Activated CD4-positive, alpha-beta memory T cell treated with anti-CD3 and anti-CD28 coated beads, Interleukin-2, amount 10 ng/mL, durations not matched to agents 7 days and 5 days (primary cell): ENCODE results near the gene GAS6. TPM values are rescaled to one million over a fixed set of nuclear protein-coding genes. Genes with fewer than 3 reads are reported as not detected.
"Not testable (repeated sequence)": the region's sequence is repeated elsewhere in the genome, so short reads cannot be mapped to it uniquely, and the experiment has no call there.

Source experiments
- CTCF ChIA-PET: fragments of 350-600 bp; sonication (Branson Sonifier 250); formaldehyde crosslinking; loops from one replicate; lab custom pipeline; 2021; ENCODE audit warnings: antibody characterized with exemption, inconsistent platforms; lab: Charles Lee
- POLR2A ChIA-PET: fragments of 350-600 bp; sonication (Branson Sonifier 250); formaldehyde crosslinking; loops from one replicate; lab custom pipeline; 2021; ENCODE audit warnings: antibody characterized with exemption; lab: Charles Lee
- DNase-seq: peaks from one replicate; pipeline ENCODE4 v3.0.0-alpha.2; 2020
- H3K27ac Mint-ChIP-seq: one replicate; pipeline ENCODE4 v1.8.0; 2021; ENCODE audit warnings: mild to moderate bottlenecking, mixed read lengths
- H3K27me3 Mint-ChIP-seq: one replicate; pipeline ENCODE4 v1.8.0; 2021; ENCODE audit warnings: mixed read lengths
- H3K36me3 Mint-ChIP-seq: one replicate; pipeline ENCODE4 v1.8.0; 2021; ENCODE audit warnings: low read depth, mixed read lengths
- H3K4me1 Mint-ChIP-seq: one replicate; pipeline ENCODE4 v1.8.0; 2021; ENCODE audit warnings: mixed read lengths
- H3K4me3 Mint-ChIP-seq: one replicate; pipeline ENCODE4 v1.8.0; 2021; ENCODE audit warnings: mild to moderate bottlenecking, mixed read lengths
- H3K9me3 Mint-ChIP-seq: one replicate; pipeline ENCODE4 v1.8.0; 2021; ENCODE audit warnings: mixed read lengths
- total RNA-seq, 2 experiments: library from RNA; stranded (reverse); gene quantifications; one replicate each; pipeline ENCODE4 v1.2.3, GENCODE V29; 2021

Gene GAS6
- 1 to 10 TPM; 1.3 to 1.8 TPM for total RNA-seq

GRCh38 chr13:113863524-113864272 lies at the start of gene GAS6:
GAS6 (minus strand) TSS chr13:113864076; CDS start chr13:113863920, 156 bp downstream.
- Mint-ChIP-seq H3K27me3 (peaks cover 45% of the 10 kb centered on the region), H3K4me1 (peaks cover 15% of the 10 kb centered on the region), H3K4me3 (peak within 1 kb of the TSS; percentile 51), H3K9me3 (peaks cover 11% of the 10 kb centered on the region), H3K27ac (no peak within 1 kb of the TSS), H3K36me3 (no peaks in the 10 kb centered on the region)
- POLR2A ChIA-PET: no interaction called here
- DNase-seq: no peak
- CTCF ChIA-PET: no interaction called here

- H3K27ac Mint-ChIP-seq, H3K4me3 Mint-ChIP-seq, H3K4me1 Mint-ChIP-seq, POLR2A ChIA-PET, DNase-seq, H3K36me3 Mint-ChIP-seq, CTCF ChIA-PET, H3K9me3 Mint-ChIP-seq: not testable (repeated sequence)
- peaks cover 52% of the 10 kb centered on the region for H3K27me3 Mint-ChIP-seq
Observed at GRCh38 chr13:113913408-113913807, 49.5 kb upstream of the GAS6 start.

GRCh38 chr13:113912596-113912995 lies 48.7 kb upstream of the GAS6 start:
- no peaks in the 10 kb centered on the region for H3K36me3 Mint-ChIP-seq
- H3K4me3 Mint-ChIP-seq: no peak overlapping the region
- peaks cover 4% of the 10 kb centered on the region for H3K4me1 Mint-ChIP-seq
- ChIA-PET CTCF (no interaction called here), POLR2A (no interaction called here)
- no peaks in the 10 kb centered on the region for H3K9me3 Mint-ChIP-seq
- H3K27ac Mint-ChIP-seq: no peak overlapping the region
- DNase-seq: no peak
- H3K27me3 Mint-ChIP-seq: peaks cover 58% of the 10 kb centered on the region

GRCh38 chr13:113907635-113908617 lies 44.0 kb upstream of the GAS6 start:
- no peak for DNase-seq
- POLR2A ChIA-PET: no interaction called here
- peaks cover 4% of the 10 kb centered on the region for H3K4me1 Mint-ChIP-seq

GRCh38 chr13:113906571-113906970 lies 42.7 kb upstream of the GAS6 start:
- no peak for DNase-seq
- Mint-ChIP-seq H3K9me3 (no peaks in the 10 kb centered on the region), H3K27me3 (peaks cover 35% of the 10 kb centered on the region), H3K4me3 (no peak overlapping the region), H3K4me1 (peaks cover 2% of the 10 kb centered on the region), H3K36me3 (no peaks in the 10 kb centered on the region), H3K27ac (no peak overlapping the region)
- CTCF ChIA-PET: no interaction called here
- POLR2A ChIA-PET: no interaction called here

More at GRCh38 chr13:113907635-113908617, 44.0 kb upstream of the GAS6 start:
- CTCF ChIA-PET: no interaction called here
- no peak overlapping the region for H3K4me3 Mint-ChIP-seq
- H3K9me3 Mint-ChIP-seq: no peaks in the 10 kb centered on the region
- H3K27me3 Mint-ChIP-seq: peaks cover 44% of the 10 kb centered on the region
- no peak overlapping the region for H3K27ac Mint-ChIP-seq
- H3K36me3 Mint-ChIP-seq: no peaks in the 10 kb centered on the region

- CTCF ChIA-PET: no interaction called here
- peaks cover 2% of the 10 kb centered on the region for H3K4me1 Mint-ChIP-seq
- peaks cover 29% of the 10 kb centered on the region for H3K27me3 Mint-ChIP-seq
- no peak overlapping the region for H3K4me3 Mint-ChIP-seq
- no peaks in the 10 kb centered on the region for H3K36me3 Mint-ChIP-seq
- no peak for DNase-seq
- POLR2A ChIA-PET: no interaction called here
- H3K9me3 Mint-ChIP-seq: no peaks in the 10 kb centered on the region
- no peak overlapping the region for H3K27ac Mint-ChIP-seq
Observed at GRCh38 chr13:113905942-113906341, 42.1 kb upstream of the GAS6 start.

- no peak for DNase-seq
- Mint-ChIP-seq H3K36me3 (no peaks in the 10 kb centered on the region), H3K27ac (no peak overlapping the region), H3K4me1 (peaks cover 2% of the 10 kb centered on the region), H3K4me3 (no peak overlapping the region), H3K27me3 (peaks cover 23% of the 10 kb centered on the region), H3K9me3 (no peaks in the 10 kb centered on the region)
- ChIA-PET POLR2A (no interaction called here), CTCF (no interaction called here)
Observed at GRCh38 chr13:113905018-113905417, 41.1 kb upstream of the GAS6 start.

GRCh38 chr13:113904411-113904810 lies 40.5 kb upstream of the GAS6 start:
- POLR2A ChIA-PET: interaction anchor here (0.6 kb wide), 1 partner anchor 28 kb away, joined by 3 read pairs; no protein-coding TSS in a partner anchor
- H3K4me1 Mint-ChIP-seq: peaks cover 2% of the 10 kb centered on the region

GRCh38 chr13:113903912-113904311 lies 40.0 kb upstream of the GAS6 start:
- Mint-ChIP-seq H3K27me3 (peaks cover 15% of the 10 kb centered on the region), H3K4me1 (no peaks in the 10 kb centered on the region), H3K27ac (no peak overlapping the region), H3K4me3 (no peak overlapping the region), H3K36me3 (no peaks in the 10 kb centered on the region), H3K9me3 (no peaks in the 10 kb centered on the region)
- no peak for DNase-seq
- CTCF ChIA-PET: no interaction called here
- POLR2A ChIA-PET: interaction anchor here (0.6 kb wide), 1 partner anchor 28 kb away, joined by 3 read pairs; no protein-coding TSS in a partner anchor

More at GRCh38 chr13:113904411-113904810, 40.5 kb upstream of the GAS6 start:
- H3K36me3 Mint-ChIP-seq: no peaks in the 10 kb centered on the region
- CTCF ChIA-PET: no interaction called here
- no peak overlapping the region for H3K27ac Mint-ChIP-seq
- no peak overlapping the region for H3K4me3 Mint-ChIP-seq
- no peaks in the 10 kb centered on the region for H3K9me3 Mint-ChIP-seq
- H3K27me3 Mint-ChIP-seq: peaks cover 20% of the 10 kb centered on the region
- peak; percentile 37 for DNase-seq

GRCh38 chr13:113902986-113903775 lies 39.3 kb upstream of the GAS6 start:
- POLR2A ChIA-PET: no interaction called here
- Mint-ChIP-seq H3K27ac (no peak overlapping the region), H3K27me3 (peaks cover 9% of the 10 kb centered on the region), H3K4me1 (no peaks in the 10 kb centered on the region), H3K4me3 (no peak overlapping the region), H3K36me3 (no peaks in the 10 kb centered on the region), H3K9me3 (no peaks in the 10 kb centered on the region)
- CTCF ChIA-PET: no interaction called here
- DNase-seq: peak; percentile 7

GRCh38 chr13:113902481-113902880 lies 38.6 kb upstream of the GAS6 start:
- H3K36me3 Mint-ChIP-seq: no peaks in the 10 kb centered on the region

GRCh38 chr13:113901642-113902041 lies 37.8 kb upstream of the GAS6 start:
- Mint-ChIP-seq H3K27ac (no peak overlapping the region), H3K36me3 (no peaks in the 10 kb centered on the region), H3K4me1 (no peaks in the 10 kb centered on the region), H3K4me3 (no peak overlapping the region), H3K9me3 (no peaks in the 10 kb centered on the region), H3K27me3 (peaks cover under 1% of the 10 kb centered on the region)
- DNase-seq: no peak
- POLR2A ChIA-PET: no interaction called here
- CTCF ChIA-PET: no interaction called here

More at GRCh38 chr13:113902481-113902880, 38.6 kb upstream of the GAS6 start:
- no peaks in the 10 kb centered on the region for H3K4me1 Mint-ChIP-seq
- no peak for DNase-seq
- ChIA-PET CTCF (no interaction called here), POLR2A (no interaction called here)
- H3K27me3 Mint-ChIP-seq: peaks cover 4% of the 10 kb centered on the region
- H3K4me3 Mint-ChIP-seq: no peak overlapping the region
- no peak overlapping the region for H3K27ac Mint-ChIP-seq
- no peaks in the 10 kb centered on the region for H3K9me3 Mint-ChIP-seq
